HG02943 (cell line): Measurements from ENCODE around the gene RBPJ.

Source experiments
- ATAC-seq: cut with Tn5 transposase; IDR thresholded peaks from one replicate; pipeline ENCODE4 v1.9.1; 2021; ENCODE audit warnings: mild to moderate bottlenecking, low read depth, moderate library complexity; ENCODE audit not compliant: unreplicated experiment

The RBPJ gene

DNA sequence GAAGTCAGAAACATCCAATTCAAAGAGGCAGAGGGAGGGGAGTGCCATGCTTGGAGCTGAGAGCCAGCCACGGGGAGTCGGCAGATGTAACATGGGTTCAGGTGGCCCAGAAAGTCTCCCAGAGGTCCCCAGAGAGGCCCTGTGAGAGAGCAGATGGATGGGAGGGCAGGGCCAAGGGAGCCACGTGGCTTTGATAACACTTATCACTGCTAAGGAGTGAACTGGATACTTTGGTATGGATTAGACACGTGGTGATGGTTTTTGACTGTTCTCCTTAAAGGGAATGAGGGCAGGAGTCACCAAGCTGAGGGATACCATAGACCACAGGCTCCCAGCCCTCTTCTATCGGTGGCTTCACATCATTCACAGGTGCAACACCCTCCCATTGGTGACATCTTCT, 155.7 kb downstream of the RBPJ start:
- ATAC-seq = no peak

- ATAC-seq = no peak
Measured at GRCh38 chr4:26478330-26478729, 157.5 kb downstream of the RBPJ start.

DNA sequence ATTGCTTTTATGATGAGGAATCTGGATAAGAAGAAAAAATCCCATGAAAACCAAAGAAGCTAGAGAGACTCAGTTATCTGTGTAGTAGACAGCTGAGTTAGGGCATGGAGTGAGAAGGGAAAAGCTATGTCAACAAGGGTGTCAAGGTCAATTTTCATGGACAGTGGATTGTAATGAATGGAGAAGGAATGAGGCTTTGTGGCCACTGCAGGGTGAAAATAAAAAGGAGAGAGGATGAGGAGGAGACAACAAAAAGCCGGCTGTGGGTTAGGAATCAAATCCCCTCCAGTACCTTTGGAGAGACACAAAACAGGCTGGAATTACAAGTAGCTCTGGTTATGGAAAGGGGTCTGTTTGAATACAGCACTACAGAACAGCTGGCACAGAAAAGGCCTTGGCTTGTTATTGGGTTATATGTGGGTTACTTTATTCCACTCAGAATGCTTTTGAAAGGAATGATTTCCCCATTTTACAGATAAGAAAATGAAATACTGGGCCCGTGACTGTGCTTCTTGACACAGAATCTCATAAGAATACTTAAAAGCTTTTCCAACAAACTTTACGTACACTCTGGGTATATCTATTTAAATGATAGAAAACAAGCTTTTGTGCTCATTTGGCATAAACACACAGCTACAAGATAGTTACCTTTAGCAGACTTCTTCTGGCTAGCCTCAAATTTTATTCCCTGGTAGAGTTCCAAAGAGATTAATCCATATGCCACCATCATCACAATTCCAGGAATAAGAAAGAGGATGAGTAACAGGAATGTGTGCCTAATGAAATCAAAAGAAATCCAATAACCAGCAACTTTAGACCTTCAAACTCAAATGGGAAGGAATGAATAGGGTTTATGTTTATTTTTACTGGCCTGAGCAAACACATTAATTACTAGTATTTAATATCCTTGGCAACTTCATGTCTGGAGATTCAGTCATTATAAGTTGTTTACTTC, 162.0 kb downstream of the RBPJ start:
- no peak for ATAC-seq

DNA sequence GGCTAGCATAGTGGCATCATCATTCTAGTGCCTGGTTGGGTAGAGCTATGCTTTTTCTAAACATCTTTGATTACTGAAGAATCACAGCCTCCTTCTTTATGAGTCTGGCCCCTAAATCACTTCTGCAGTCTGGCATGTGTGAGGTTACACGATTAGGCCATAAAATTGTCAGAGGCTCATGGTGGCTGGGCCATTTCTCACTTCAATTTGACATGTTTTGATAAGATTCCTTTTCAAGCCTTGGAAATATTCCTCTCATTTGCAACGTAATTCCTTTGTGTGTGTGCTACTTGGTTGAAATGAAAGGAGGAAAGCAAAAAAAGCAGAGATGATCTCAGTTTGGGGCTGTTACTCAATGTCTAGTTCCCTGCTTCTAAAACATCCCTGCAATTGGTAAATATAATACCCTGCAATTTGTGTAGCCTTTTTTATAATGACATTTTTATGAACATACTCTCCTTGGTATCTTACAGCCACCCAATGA, 163.3 kb downstream of the RBPJ start:
- no peak for ATAC-seq

GRCh38 chr4:26484516-26484915, 163.7 kb downstream of the RBPJ start:
- ATAC-seq = no peak
